NCI-H146 treated with DMSO at 0.1 percent for 48 hours (cell line): ENCODE data around the gene ACCS.

Experiments used
- DNase-seq: peaks from one replicate; lab custom pipeline; 2025; ENCODE audit not compliant: unreplicated experiment; lab: John Stamatoyannopoulos, UW

ACCS gene

GRCh38 chr11:44128729-44129128, 62.7 kb downstream of the ACCS start:
- no peak for DNase-seq

GRCh38 chr11:44130751-44131150, 64.7 kb downstream of the ACCS start:
- DNase-seq = no peak

DNA sequence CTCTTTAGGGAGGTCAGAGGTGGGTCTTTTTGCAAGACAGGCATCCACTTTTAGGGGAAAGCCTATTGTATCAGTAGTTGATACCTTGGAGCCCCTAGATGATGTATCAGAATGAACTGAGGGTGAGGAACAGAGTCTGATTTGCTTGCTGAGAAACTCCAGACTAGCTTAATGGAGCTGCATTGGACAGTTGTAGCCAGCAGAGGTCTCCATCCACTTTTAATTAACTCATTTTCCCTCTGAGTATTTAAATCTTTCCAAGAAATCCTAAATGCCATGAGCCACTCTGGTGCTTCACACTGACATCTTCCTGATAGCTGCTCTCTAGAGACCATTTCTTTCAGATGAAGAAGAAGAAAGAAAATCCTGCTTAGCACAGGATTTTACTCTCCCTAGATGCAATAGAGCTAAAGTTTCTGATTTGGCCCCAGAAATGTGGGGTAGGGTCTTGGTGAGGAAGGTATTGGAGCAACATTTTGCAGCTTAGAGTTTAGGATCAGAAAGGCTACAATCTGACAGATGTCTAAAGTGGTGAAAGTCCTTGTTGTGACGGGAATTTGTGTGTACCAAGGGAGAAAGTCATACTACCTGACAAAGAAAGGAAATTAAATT, 67.4 kb downstream of the ACCS start:
- DNase-seq = no peak
